GM21526 (cell line): ENCODE measurements around the gene INTS6.

Source experiments
- ATAC-seq: cut with Tn5 transposase; IDR thresholded peaks from one replicate; pipeline ENCODE4 v1.9.1; 2021; ENCODE audit warnings: moderate library complexity; ENCODE audit not compliant: unreplicated experiment, low FRiP score

Gene INTS6

GRCh38 chr13:51326777-51327176 lies 126.1 kb downstream of the INTS6 start:
- ATAC-seq, result no peak

- no peak for ATAC-seq
Observed at GRCh38 chr13:51325837-51326236, 127.0 kb downstream of the INTS6 start.

GRCh38 chr13:51324714-51325420 lies 128.0 kb downstream of the INTS6 start:
- ATAC-seq, result no peak

- ATAC-seq, result no peak
Observed at GRCh38 chr13:51323824-51324511, 128.9 kb downstream of the INTS6 start.

GRCh38 chr13:51322826-51323225 lies 130.0 kb downstream of the INTS6 start:
- no peak for ATAC-seq

- ATAC-seq, result no peak
Observed at GRCh38 chr13:51321836-51322235, 131.0 kb downstream of the INTS6 start.

GRCh38 chr13:51318876-51319275 lies 134.0 kb downstream of the INTS6 start:
- no peak for ATAC-seq

- ATAC-seq, result no peak
Observed at GRCh38 chr13:51318015-51318414, 134.8 kb downstream of the INTS6 start.

GRCh38 chr13:51317262-51317661 lies 135.6 kb downstream of the INTS6 start:
- ATAC-seq, result no peak

GRCh38 chr13:51313619-51314018 lies 139.2 kb downstream of the INTS6 start:
- no peak for ATAC-seq

- no peak for ATAC-seq
Observed at GRCh38 chr13:51311957-51312520, 140.8 kb downstream of the INTS6 start.
